ENCODE data around the gene SLC9A3.

The SLC9A3 gene

DNA sequence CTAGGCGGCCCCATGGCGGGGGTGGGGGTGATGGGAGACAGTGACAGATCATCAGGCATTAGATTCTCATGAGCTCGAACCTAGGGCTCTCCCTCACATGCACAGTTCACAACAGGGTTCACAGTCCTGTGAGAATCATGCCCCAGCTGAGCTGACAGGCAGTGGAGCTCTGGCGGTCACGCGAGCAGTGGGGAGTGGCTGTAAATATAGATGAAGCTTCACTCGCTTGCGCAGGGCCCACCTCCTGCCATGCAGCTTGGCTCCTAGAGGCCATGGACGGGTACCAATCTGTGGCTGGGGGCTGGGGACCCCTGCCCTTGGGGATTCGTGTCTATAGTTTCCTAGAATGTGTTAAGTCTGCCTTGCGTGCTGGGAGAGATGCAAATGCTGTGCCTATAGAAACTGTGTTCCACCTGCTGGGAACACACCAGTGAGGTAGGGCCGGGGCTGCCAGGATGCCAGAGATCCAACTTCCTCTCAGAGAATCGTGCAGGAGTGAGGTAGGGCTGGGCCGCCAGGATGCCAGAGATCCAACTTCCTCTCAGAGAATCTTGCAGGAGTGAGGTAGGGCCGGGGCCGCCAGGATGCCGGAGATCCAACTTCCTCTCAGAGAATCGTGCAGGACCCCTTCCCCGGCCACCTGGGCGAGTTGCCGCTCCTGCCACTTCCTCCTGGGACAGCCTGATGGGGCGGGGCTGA lies 95.3 kb downstream of the SLC9A3 start:
- no peak for DNase-seq (ENCODE audit: low spot score)

DNA sequence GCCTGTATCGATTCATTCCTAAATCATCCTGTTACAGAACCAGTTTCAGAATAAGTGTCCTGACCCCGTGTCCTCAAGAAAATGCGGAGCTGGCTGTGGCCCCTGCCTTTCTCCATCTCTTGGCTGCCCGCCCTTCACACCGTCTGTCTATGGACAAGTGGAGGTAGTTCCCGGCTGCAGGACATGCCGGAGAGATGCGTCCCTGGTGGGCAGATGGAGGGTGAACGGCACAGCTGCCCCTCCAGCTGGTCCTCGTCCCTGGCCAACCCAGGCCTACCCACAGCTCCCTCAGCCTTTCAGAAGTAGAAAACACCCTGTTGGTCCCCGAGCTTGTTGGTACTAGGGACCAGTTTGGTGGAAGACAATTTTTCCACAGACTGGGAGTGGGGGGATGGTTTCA lies 96.0 kb downstream of the SLC9A3 start:
- no peak for DNase-seq (ENCODE audit: low spot score)

DNA sequence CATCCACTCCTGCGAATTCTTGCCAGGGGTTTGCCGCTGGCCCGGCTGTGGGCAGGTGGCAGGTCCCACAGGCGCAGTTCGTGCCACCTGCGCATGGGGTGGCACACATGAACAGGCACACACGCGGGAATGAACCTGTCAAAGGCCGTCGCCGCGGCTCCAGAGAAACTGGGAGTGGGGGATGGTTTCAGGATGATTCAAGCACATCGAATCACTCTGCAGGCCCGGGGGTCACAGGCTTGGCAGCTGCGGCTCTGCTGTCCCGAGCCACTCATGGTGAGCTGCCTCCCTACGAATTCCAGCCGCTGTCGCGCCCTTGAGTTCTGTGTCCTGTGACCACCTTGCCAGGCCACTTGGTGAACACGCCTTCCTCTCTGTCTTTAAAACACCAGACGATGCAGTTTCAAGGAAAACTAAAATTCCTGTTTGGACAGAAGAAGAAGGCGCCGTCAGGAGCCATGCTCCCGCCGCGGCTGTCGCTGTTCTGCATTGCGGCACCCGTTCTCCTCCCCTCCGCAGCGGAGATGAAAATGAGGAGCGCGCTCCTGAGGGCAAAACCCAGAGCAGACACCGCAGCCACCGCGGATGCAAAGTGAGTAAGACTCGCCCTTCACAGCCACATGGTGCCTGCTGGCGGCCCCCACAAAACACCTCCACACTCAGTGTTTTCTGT lies 96.7 kb downstream of the SLC9A3 start:
- DNase-seq (ENCODE audit: low spot score), result no peak

DNA sequence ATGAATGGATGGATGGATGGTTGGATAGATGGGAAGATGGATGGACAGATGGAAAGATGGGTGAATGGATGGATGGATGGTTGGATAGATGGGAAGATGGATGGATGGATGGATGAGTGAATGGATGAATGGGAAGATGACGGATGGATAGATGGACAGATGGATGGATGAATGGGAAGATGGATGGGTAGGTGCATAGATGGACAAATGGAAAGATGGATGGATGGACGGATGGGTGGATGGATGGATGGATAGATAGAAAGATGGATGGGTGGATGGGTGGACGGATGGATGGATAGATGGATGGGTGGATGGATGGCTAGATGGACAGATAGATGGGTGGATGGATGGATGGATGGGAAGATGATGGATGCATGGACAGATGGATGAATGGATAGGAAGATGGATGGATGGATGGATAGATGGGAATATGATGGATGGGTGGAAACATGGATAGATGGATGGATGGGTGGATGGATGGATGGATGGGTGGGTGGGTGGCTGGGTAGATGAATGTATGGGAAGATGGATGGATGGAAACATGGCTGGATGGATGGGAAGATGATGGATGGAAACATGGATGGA lies 97.8 kb downstream of the SLC9A3 start:
- no peak for DNase-seq (ENCODE audit: low spot score)

DNA sequence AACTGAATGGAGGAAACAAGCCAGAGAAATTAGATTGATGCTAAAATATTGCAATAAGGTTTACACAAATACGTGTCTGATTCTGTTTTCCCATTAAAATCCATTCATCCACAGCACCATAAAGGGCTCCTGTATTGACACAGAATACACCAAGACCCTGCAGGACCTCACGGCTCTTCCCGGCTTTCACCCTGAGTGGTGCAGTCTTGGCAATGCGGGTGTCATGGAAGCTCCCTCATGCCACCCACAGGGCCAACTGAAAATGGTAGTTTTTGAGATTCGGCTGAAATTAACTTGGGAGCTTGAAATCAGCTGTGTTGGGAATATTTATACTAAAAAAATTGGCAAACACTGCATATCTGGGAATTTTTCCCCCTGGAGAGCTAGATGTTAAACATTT lies 98.5 kb downstream of the SLC9A3 start:
- no peak for DNase-seq (ENCODE audit: low spot score)

DNA sequence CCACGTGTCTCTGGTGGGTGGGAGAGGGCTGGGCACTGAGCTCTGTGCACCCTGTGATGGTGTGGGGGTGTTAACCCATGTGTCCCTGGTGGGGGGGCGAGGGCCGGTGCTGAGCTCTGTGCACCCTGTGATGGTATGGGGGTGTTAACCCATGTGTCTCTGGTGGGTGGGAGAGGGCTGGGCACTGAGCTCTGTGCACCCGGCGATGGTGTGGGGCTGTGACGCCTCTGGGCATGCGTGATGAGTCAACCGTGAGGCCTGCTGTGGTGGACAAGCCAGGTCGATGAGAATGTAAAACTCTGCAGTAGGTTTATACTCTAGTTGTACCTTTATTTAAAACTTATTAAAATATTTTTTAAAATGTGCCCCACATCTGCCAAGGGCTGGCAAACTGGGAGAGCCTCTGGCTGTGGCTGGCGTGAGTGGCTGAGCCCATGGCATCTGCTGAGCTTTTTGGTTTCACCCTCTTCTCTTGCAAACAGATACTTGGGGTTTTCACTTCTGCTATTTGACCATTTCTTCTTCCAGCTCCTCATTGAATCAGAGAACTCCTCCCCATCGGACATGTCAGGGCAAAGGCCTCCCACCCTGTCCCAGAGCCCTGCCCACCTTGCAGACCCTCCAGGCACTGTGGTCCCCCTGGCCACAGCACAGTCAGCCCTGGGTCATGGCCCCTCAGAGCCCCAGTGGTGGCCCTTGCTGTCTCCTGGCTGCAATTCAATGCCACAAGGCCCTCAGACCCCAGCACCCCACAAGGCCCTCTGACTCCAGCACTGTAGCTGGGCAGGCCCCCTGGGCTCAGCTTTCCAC lies 99.7 kb downstream of the SLC9A3 start:
- no peak for DNase-seq (ENCODE audit: low spot score)

DNA sequence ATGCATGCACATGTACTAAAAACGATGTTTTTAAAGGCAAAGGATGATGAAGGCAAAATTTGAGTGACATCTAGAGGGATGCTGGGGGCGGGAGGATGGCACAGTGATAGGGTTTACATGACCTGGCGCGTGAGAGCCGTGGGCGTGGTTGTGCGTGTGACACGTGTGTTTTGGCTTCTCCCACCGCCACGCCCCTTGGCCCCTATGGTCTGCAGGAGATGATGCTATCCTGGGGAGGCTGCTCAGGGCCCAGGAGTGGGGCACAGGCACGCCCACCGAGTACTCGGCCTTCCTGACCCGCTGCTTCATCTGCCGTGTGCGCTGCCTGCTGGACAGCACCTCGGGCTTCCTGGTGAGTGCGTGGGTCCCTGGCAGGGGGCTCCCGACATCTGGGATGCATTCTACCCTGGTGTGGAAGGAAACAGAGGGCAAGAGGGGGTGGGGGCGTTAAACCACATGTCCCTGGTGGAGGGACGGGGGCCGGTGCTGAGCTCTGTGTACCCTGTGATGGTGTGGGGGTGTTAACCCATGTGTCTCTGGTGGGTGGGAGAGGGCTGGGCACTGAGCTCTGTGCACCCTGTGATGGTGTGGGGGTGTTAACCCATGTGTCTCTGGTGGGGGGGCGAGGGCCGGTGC lies 100.5 kb downstream of the SLC9A3 start:
- no peak for DNase-seq (ENCODE audit: low spot score)

DNA sequence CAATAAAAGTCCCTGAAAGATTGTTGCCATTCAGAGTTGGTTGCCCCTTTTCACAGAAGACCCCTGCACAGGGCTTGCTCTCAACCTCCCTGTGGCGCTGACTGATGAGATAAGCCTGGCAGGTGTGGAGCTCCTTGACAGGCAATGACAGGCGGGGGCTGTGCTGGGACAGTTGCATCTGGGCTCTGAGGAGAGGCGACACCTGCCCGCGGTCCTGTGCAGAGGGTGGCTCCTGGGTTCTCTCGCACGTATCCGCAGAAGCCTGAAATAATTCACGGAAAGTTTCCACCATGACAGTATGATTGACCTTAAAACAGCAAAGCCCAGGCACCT lies 101.0 kb downstream of the SLC9A3 start:
- DNase-seq (ENCODE audit: low spot score), result no peak

DNA sequence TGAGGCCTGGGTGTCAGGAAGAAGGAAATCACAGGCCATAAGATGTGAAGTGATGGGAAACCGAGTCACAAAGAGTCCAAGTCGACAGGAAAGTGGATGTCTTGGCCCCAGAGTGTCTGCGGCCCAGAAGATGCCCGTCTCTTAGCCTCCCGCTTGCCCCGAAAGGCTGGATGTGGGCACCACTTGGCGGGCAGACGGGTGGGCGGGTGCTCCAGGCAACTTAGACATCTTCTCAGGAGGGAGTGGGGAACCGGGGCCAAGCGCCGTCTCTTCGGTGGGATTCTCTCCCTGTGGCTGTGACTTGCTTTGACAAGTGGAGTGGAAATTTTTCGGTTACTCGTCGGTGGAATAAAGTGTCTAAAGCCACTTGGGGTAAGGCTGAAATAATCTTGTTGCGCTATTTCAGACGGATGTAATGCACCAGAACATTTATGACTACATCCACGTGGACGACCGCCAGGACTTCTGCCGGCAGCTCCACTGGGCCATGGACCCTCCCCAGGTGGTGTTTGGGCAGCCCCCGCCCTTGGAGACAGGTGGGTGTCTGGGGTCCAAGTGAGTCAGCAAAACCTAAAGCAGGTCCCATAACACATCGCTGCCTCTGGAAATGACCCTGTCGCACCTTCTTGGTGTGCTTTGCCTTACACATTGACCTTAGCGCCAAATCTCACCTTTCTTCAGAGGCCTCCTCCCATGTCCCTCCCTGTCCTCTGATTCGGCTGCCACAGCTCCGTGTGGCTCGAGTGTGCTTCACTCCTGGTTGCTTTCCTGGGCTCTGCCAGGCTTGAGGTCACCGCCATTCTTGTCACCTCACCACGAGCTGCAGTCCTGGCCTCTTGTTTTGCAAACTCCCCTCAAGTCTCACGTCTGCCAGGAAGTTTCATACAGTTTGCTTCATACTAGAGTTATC lies 101.7 kb downstream of the SLC9A3 start:
- no peak for DNase-seq (ENCODE audit: low spot score)

DNA sequence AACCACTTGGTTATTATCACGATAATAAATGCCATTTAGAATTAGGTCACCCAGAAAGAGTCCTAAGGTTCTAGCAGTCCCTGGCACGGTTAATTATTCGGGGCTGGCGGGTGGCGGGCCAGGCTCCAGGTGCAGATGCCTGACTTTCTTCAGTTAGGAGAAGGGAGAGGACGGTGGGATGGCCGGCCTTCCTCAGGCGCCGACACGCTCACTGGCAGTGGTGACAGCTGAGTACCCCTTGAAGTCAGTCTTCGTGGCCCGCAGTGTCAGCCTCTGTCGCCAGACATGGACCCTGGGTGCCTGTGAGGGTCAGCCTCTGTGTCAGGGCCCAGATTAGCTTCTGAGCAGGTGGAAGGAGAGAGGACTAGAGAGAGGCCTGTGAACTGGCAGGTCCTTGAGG lies 102.3 kb downstream of the SLC9A3 start:
- no peak for DNase-seq (ENCODE audit: low spot score)

DNA sequence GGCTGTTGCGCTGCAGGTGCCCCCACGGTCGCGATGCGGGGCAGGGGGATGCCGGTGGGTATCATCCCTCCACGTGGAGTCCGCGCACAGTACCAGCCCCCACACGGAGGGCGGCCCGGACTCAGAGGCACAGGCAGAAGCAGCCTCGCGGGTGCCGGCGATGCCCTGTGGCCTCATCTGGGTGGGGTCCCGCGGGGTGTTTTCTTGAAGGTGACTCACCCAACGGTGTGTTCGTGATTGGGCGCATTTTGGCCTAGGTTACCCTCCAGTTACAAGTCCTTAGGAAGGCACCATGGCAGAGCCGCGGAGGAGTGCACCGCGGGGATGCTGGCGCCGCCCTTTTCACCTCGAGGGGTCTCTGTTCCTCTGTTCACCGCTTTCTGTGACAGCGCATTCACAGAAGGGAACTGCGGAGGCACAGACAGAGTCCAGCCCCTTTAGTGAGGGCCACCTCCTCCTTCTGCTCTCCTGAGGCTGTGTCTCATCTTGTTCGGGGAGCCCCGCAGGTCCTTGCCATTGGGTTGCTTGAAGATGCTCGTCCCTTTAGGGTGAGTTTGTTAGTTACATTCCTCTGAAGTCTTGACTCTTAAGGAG lies 102.9 kb downstream of the SLC9A3 start:
- DNase-seq (ENCODE audit: low spot score), result no peak

DNA sequence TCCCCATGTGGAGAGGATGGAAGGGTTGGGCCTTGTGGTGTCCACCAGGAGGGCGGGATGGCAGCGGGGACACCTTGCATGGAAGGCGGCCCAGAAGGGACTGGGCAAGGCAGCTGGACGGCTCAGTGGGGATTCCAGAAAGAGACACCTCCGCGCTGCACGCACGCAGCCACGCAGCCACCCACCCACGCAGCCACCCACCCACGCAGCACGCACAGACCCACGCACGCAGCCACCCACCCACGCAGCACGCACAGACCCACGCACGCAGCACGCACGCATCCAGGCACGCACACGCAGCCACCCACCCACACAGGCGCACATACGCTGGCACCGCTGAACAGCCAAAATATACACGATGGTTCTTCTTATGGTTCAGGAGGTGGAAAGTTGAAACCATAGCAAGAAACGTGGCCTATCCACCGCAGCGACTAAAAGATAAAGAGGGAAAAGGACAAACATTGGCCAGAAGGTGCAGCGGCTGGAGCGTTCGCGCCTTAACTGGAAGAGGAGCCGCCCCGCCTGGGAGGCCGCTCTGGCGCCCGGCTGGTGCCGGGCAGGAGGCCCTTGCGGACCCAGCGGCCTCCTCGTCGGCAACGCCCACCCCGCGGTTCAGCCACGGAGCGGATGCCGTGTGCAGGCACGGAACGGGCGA lies 103.5 kb downstream of the SLC9A3 start:
- DNase-seq (ENCODE audit: low spot score), result no peak

Measured in COLO829 (cell line).